HepG2 (cell line): ENCODE data around the gene TECTA. TPM values are rescaled to one million over a fixed set of nuclear protein-coding genes. Genes with fewer than 3 reads are reported as not detected.
A peak's percentile ranks its signal among the peaks of the same experiment; 100 is the strongest.

Experiments used
- ELF1 ChIP-seq: sonication (generic); formaldehyde crosslinking; IDR thresholded peaks from 2 replicates; pipeline ENCODE4 v1.4.0; 2020; ENCODE audit warnings: missing genetic modification reagents
- HDAC1 ChIP-seq: sonication (generic); formaldehyde crosslinking; IDR thresholded peaks from 2 replicates; pipeline ENCODE4 v1.5.1; 2020; ENCODE audit warnings: mild to moderate bottlenecking, missing genetic modification reagents
- HHEX ChIP-seq: IDR thresholded peaks from 2 replicates; pipeline ENCODE4 v1.6.1; 2016; ENCODE audit warnings: control low read depth
- HNF1A ChIP-seq, 2 experiments: sonication (generic) in 1 of 2; formaldehyde crosslinking in 1 of 2; IDR thresholded peaks; 2 replicates each; pipeline versions ENCODE4 v1.4.0 to v1.6.1; 2016 to 2020; ENCODE audit warnings: borderline replicate concordance in 1 of 2, low read depth in 1 of 2, mild to moderate bottlenecking in 1 of 2, missing genetic modification reagents in 1 of 2
- HNF4G ChIP-seq, 2 experiments: sonication (generic) in 1 of 2; formaldehyde crosslinking in 1 of 2; IDR thresholded peaks; 2 replicates each; pipeline versions ENCODE4 v1.4.0 to v1.6.1; 2011 to 2020; ENCODE audit warnings: borderline replicate concordance in 2 of 2, low read depth in 2 of 2, mild to moderate bottlenecking in 2 of 2, low read length in 1 of 2, missing genetic modification reagents in 1 of 2, moderate library complexity in 1 of 2
- HNRNPK ChIP-seq: fragments of 200-400 bp; formaldehyde crosslinking; IDR thresholded peaks from 2 replicates; pipeline ENCODE4 v1.6.1; 2018; ENCODE audit warnings: low read length, low read depth, moderate library complexity, mild to moderate bottlenecking; ENCODE audit not compliant: poor library complexity, severe bottlenecking
- MIER3 ChIP-seq: IDR thresholded peaks from 2 replicates; pipeline ENCODE4 v1.6.1; 2016; ENCODE audit warnings: missing compliant biosample characterization, borderline replicate concordance
- NFYC ChIP-seq: IDR thresholded peaks from 2 replicates; pipeline ENCODE4 v1.6.1; 2016; ENCODE audit warnings: missing genetic modification reagents, missing compliant biosample characterization
- NR2F2 ChIP-seq: IDR thresholded peaks from 2 replicates; pipeline ENCODE4 v1.6.1; 2012; ENCODE audit warnings: low read depth, inconsistent platforms, borderline replicate concordance
- NR2F6 ChIP-seq, 2 experiments: IDR thresholded peaks; 2 replicates each; pipeline ENCODE4 v1.6.1; 2016; ENCODE audit warnings: antibody characterized with exemption in 1 of 2, mild to moderate bottlenecking in 1 of 2
- RBFOX2 ChIP-seq: fragments of 200-400 bp; formaldehyde crosslinking; IDR thresholded peaks from 2 replicates; pipeline ENCODE4 v1.6.1; 2017; ENCODE audit warnings: low read depth, mild to moderate bottlenecking, low read length
- SOX13 ChIP-seq, 3 experiments: fragments of 450-650 bp in 1 of 3; sonication (generic) in 1 of 3; formaldehyde crosslinking in 1 of 3; IDR thresholded peaks in 2 of 3; conservative IDR thresholded peaks in 1 of 3; 2 replicates each; pipeline versions ENCODE4 v1.5.0 to v1.6.1; 2016 to 2020; ENCODE audit warnings: antibody characterized with exemption in 1 of 3, mild to moderate bottlenecking in 1 of 3, missing compliant biosample characterization in 1 of 3, missing genetic modification reagents in 1 of 3, moderate library complexity in 1 of 3
- SOX5 ChIP-seq: IDR thresholded peaks from 2 replicates; pipeline ENCODE4 v1.6.1; 2016; ENCODE audit warnings: borderline replicate concordance
- TBX2 ChIP-seq: sonication (generic); formaldehyde crosslinking; IDR thresholded peaks from 2 replicates; pipeline ENCODE4 v1.5.0; 2020; ENCODE audit warnings: missing genetic modification reagents, mild to moderate bottlenecking, borderline replicate concordance
- ZBTB21 ChIP-seq: sonication (generic); formaldehyde crosslinking; IDR thresholded peaks from 2 replicates; pipeline ENCODE4 v1.4.0; 2020; ENCODE audit warnings: missing genetic modification reagents
- ZNF17 ChIP-seq: sonication (generic); formaldehyde crosslinking; IDR thresholded peaks from 2 replicates; pipeline ENCODE4 v1.5.0; 2020; ENCODE audit warnings: mild to moderate bottlenecking, missing genetic modification reagents
- ZNF264 ChIP-seq: sonication (generic); formaldehyde crosslinking; IDR thresholded peaks from 2 replicates; pipeline ENCODE4 v1.4.0; 2020; ENCODE audit warnings: missing genetic modification reagents
- ZNF335 ChIP-seq: sonication (generic); formaldehyde crosslinking; IDR thresholded peaks from 2 replicates; pipeline ENCODE4 v1.4.0; 2020; ENCODE audit warnings: missing genetic modification reagents
- ZNF607 ChIP-seq: sonication (generic); formaldehyde crosslinking; IDR thresholded peaks from 2 replicates; pipeline ENCODE4 v1.5.1; 2020; ENCODE audit warnings: missing genetic modification reagents, mild to moderate bottlenecking, borderline replicate concordance
- ZNF790 ChIP-seq: sonication (generic); formaldehyde crosslinking; IDR thresholded peaks from 2 replicates; pipeline ENCODE4 v1.8.0; 2022; ENCODE audit warnings: missing genetic modification reagents, mild to moderate bottlenecking, borderline replicate concordance
- ZNF792 ChIP-seq: IDR thresholded peaks from 2 replicates; pipeline ENCODE4 v1.6.1; 2016
- polyA plus RNA-seq, 8 experiments: library from polyadenylated mRNA; depleted of rRNA in 3 of 8; stranded (reverse) in 7 of 8; unstranded in 1 of 8; fragments of >200 nt; fragmentation: Illumina TruSeq in 4 of 8; extraction: Trizol in 4 of 8; gene quantifications; 2 replicates each; pipeline versions ENCODE4 v1.2.1 to v1.2.3, GENCODE V29; 2011 to 2016; ENCODE audit warnings: low read depth in 4 of 8, missing spikeins in 1 of 8, mixed read lengths in 1 of 8; ENCODE audit not compliant: insufficient read depth in 1 of 8
- total RNA-seq, 5 experiments: library from RNA; depleted of rRNA; stranded (reverse); fragments of >200 nt; fragmentation: Illumina TruSeq; extraction: Trizol; gene quantifications; 2 replicates each; pipeline ENCODE4 v1.2.3, GENCODE V29; 2016; ENCODE audit warnings: low read depth in 1 of 5
- TF ChIP-seq, protein P1 (sequence below): IDR thresholded peaks from 2 replicates; pipeline ENCODE4 v1.6.1; 2016; ENCODE audit warnings: missing compliant biosample characterization, missing genetic modification reagents, borderline replicate concordance

TECTA gene
- total and polyA plus RNA-seq, 2 of the 13 experiments (the other 11 are each of a cell fraction or from before 2014, with no cell fraction given): 0.04 to 0.17 TPM

DNA sequence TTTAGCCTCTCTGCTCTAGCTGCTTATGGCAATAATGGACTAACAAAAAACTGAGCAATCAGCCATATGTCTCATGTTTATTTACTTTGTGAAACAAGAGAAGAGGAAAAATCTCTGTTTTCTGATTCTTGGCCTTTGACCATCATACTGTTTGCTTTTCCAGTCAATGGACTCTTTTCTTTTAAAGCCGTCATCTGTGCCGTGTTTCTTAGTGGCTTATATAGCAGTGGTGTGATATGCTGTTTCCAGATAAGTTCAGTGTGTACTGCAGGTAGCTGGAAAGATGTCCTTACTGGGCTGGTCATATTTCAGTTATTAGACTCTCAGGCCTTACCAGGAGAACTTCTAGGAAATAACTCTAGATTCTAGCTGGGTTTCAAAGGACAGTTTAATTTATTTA lies 33.6 kb upstream of the TECTA start (continued):
- TF ChIP-seq, protein P1, sequence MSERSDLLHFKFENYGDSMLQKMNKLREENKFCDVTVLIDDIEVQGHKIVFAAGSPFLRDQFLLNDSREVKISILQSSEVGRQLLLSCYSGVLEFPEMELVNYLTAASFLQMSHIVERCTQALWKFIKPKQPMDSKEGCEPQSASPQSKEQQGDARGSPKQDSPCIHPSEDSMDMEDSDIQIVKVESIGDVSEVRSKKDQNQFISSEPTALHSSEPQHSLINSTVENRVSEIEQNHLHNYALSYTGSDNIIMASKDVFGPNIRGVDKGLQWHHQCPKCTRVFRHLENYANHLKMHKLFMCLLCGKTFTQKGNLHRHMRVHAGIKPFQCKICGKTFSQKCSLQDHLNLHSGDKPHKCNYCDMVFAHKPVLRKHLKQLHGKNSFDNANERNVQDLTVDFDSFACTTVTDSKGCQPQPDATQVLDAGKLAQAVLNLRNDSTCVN: peak; percentile 82; the same call in 1 of the 2 replicates
- peak; percentile 50; the same call in 1 of the 2 replicates for TF ChIP-seq RBFOX2
- TF ChIP-seq ZNF607 (CRISPR knock-in tag): peak; percentile 33; the same call in 1 of the 2 replicates
- peak; percentile 76; the same call in 1 of the 2 replicates for TF ChIP-seq ZNF792 (CRISPR knock-in tag)
- TF ChIP-seq ZNF335 (CRISPR knock-in tag): peak; percentile 28; the same call in 1 of the 2 replicates
- TF ChIP-seq TBX2: peak; percentile 67; the same call in 1 of the 2 replicates
- TF ChIP-seq NFYC (CRISPR knock-in tag): no peak
- peak; percentile 86 for TF ChIP-seq NR2F6 (IDR thresholded peaks at IDR 0.05)
- TF ChIP-seq NR2F6 (CRISPR knock-in tag; IDR thresholded peaks at IDR 0.05): peak; percentile 90
- peak; percentile 68; the same call in 1 of the 2 replicates for TF ChIP-seq MIER3 (CRISPR knock-in tag)
- peak; percentile 93 for TF ChIP-seq SOX5 (CRISPR knock-in tag)
- TF ChIP-seq HDAC1 (CRISPR knock-in tag): peak; percentile 85
- TF ChIP-seq ZNF790 (CRISPR knock-in tag): no peak
- TF ChIP-seq NR2F2: peak; percentile 85
- TF ChIP-seq HNF1A (IDR thresholded peaks at IDR 0.05; ENCODE audit: low read depth): peak; percentile 58
- no peak; the same call in 1 of the 2 replicates for TF ChIP-seq HNF1A (CRISPR knock-in tag; IDR thresholded peaks at IDR 0.05; ENCODE audit: borderline replicate concordance)
- TF ChIP-seq ELF1: peak; percentile 34; the same call in 1 of the 2 replicates
- no peak for TF ChIP-seq ZBTB21 (CRISPR knock-in tag)
- peak; percentile 51; the same call in 1 of the 2 replicates for TF ChIP-seq ZNF264 (CRISPR knock-in tag)
- peak; percentile 59; the same call in 1 of the 2 replicates for TF ChIP-seq HHEX
- peak; percentile 80 for TF ChIP-seq HNF4G (IDR thresholded peaks at IDR 0.05; ENCODE audit: borderline replicate concordance, low read depth, low read length)
- peak; percentile 62; the same call in 1 of the 2 replicates for TF ChIP-seq HNF4G (CRISPR knock-in tag; IDR thresholded peaks at IDR 0.05; ENCODE audit: borderline replicate concordance, low read depth)
- TF ChIP-seq HNRNPK: no peak
- TF ChIP-seq ZNF17: no peak
- no peak for TF ChIP-seq SOX13 (IDR thresholded peaks at IDR 0.05)
- peak in 1 of 2 experiments; percentile 94; a peak in 2 of 4 replicates for TF ChIP-seq SOX13 (CRISPR knock-in tag; conservative IDR thresholded peaks at IDR 0.05 in 1 of 2, IDR thresholded peaks at IDR 0.05 in 1 of 2)
